DND-41 (cell line): ENCODE measurements around the gene ITGB5.

Experiments used
- ATAC-seq: fragments of 200-7000 bp; cut with Tn5 transposase; 3 replicates; pipeline ENCODE4 v1.9.1; 2021; ENCODE audit warnings: low read depth; ENCODE audit not compliant: insufficient read depth
- DNase-seq: peaks from one replicate; pipeline ENCODE4 v3.0.0-alpha.2; 2020
- H2AFZ ChIP-seq: 2 replicates; pipeline ENCODE4 v1.6.0; 2012; ENCODE audit warnings: low read depth, low read length
- H3K27ac ChIP-seq: 2 replicates; pipeline ENCODE4 v1.5.1; 2012; ENCODE audit warnings: low read length, inconsistent platforms
- H3K27me3 ChIP-seq: fragments of 200-600 bp; sonication (generic); 2 replicates; pipeline ENCODE4 v1.6.0; 2012; ENCODE audit warnings: low read length, mild to moderate bottlenecking, inconsistent platforms; ENCODE audit not compliant: insufficient read depth, poor library complexity
- H3K36me3 ChIP-seq: 2 replicates; pipeline ENCODE4 v1.5.1; 2012; ENCODE audit warnings: low read length, inconsistent platforms; ENCODE audit not compliant: insufficient read depth
- H3K4me1 ChIP-seq: 2 replicates; pipeline ENCODE4 v1.5.1; 2012; ENCODE audit warnings: mild to moderate bottlenecking, low read length; ENCODE audit not compliant: insufficient read depth
- H3K4me2 ChIP-seq: 2 replicates; pipeline ENCODE4 v1.6.0; 2012; ENCODE audit warnings: mild to moderate bottlenecking, moderate library complexity, low read length, inconsistent platforms; ENCODE audit not compliant: insufficient read depth
- H3K4me3 ChIP-seq, 2 experiments: fragments of 200-600 bp in 1 of 2; shearing (Covaris generic) in 1 of 2; 2 replicates each; pipeline ENCODE4 v1.5.1; 2012 to 2016; ENCODE audit warnings: inconsistent platforms in 2 of 2, low read length in 2 of 2, mild to moderate bottlenecking in 2 of 2, low read depth in 1 of 2, moderate library complexity in 1 of 2
- H3K79me2 ChIP-seq: 2 replicates; pipeline ENCODE4 v1.6.0; 2012; ENCODE audit warnings: low read length, inconsistent platforms; ENCODE audit not compliant: insufficient read depth
- H3K9ac ChIP-seq: 2 replicates; pipeline ENCODE4 v1.6.0; 2012; ENCODE audit warnings: low read depth, mild to moderate bottlenecking, inconsistent platforms, low read length, moderate library complexity
- H3K9me3 ChIP-seq: 2 replicates; pipeline ENCODE4 v1.5.1; 2012; ENCODE audit warnings: low read length, moderate library complexity, mild to moderate bottlenecking, inconsistent platforms; ENCODE audit not compliant: insufficient read depth, severe bottlenecking
- H4K20me1 ChIP-seq: 2 replicates; pipeline ENCODE4 v1.6.0; 2012; ENCODE audit warnings: low read length; ENCODE audit not compliant: insufficient read depth
- CTCF ChIP-seq: IDR thresholded peaks from 2 replicates; pipeline ENCODE4 v1.5.1; 2012; ENCODE audit warnings: borderline replicate concordance, low read length, moderate library complexity, mild to moderate bottlenecking; ENCODE audit not compliant: poor library complexity, severe bottlenecking; ENCODE audit errors: extremely low read depth
- EZH2 ChIP-seq: IDR thresholded peaks from 3 replicates; pipeline ENCODE4 v1.6.1; 2012; ENCODE audit warnings: borderline replicate concordance, low read depth, mild to moderate bottlenecking, moderate library complexity, low read length, inconsistent platforms; ENCODE audit not compliant: severe bottlenecking

Gene ITGB5

GRCh38 chr3:124763644-124764358, 123.4 kb downstream of the ITGB5 start:
- no peaks in the 10 kb centered on the region for H3K27me3 ChIP-seq
- TF ChIP-seq CTCF = no peak
- TF ChIP-seq EZH2 = no peak
- no peak for DNase-seq
- H3K9me3 ChIP-seq = no peaks in the 10 kb centered on the region
- H3K9ac ChIP-seq = no peak overlapping the region
- no peaks in the 10 kb centered on the region for H3K36me3 ChIP-seq
- no peak overlapping the region for H2AFZ ChIP-seq
- no peak overlapping the region for H3K27ac ChIP-seq
- no peak overlapping the region for H3K4me2 ChIP-seq
- ATAC-seq = no peak
- peaks cover 7% of the 10 kb centered on the region for H3K4me1 ChIP-seq
- H3K4me3 ChIP-seq = no peak overlapping the region
- H4K20me1 ChIP-seq = no peaks in the 10 kb centered on the region
- H3K79me2 ChIP-seq = no peaks in the 10 kb centered on the region

- H3K9ac ChIP-seq = no peak overlapping the region
- ATAC-seq = no peak
Observed at GRCh38 chr3:124763206-124763605, 124.0 kb downstream of the ITGB5 start.

GRCh38 chr3:124762661-124763011, 124.5 kb downstream of the ITGB5 start:
- H3K27me3 ChIP-seq = no peaks in the 10 kb centered on the region
- no peaks in the 10 kb centered on the region for H3K79me2 ChIP-seq
- H3K9me3 ChIP-seq = no peaks in the 10 kb centered on the region
- no peak overlapping the region for H3K9ac ChIP-seq
- no peak overlapping the region for H2AFZ ChIP-seq
- no peak for TF ChIP-seq CTCF
- no peak for TF ChIP-seq EZH2
- no peak overlapping the region for H3K27ac ChIP-seq
- H4K20me1 ChIP-seq = no peaks in the 10 kb centered on the region
- H3K4me1 ChIP-seq = peaks cover 7% of the 10 kb centered on the region
- no peaks in the 10 kb centered on the region for H3K36me3 ChIP-seq
- DNase-seq = no peak
- no peak overlapping the region for H3K4me3 ChIP-seq
- H3K4me2 ChIP-seq = no peak overlapping the region
- no peak for ATAC-seq

More at GRCh38 chr3:124763206-124763605, 124.0 kb downstream of the ITGB5 start:
- H3K36me3 ChIP-seq = no peaks in the 10 kb centered on the region
- TF ChIP-seq CTCF = no peak
- TF ChIP-seq EZH2 = no peak
- no peaks in the 10 kb centered on the region for H4K20me1 ChIP-seq
- no peaks in the 10 kb centered on the region for H3K79me2 ChIP-seq
- H2AFZ ChIP-seq = no peak overlapping the region
- H3K4me1 ChIP-seq = peaks cover 7% of the 10 kb centered on the region
- no peak overlapping the region for H3K4me2 ChIP-seq
- no peaks in the 10 kb centered on the region for H3K9me3 ChIP-seq
- no peak overlapping the region for H3K27ac ChIP-seq
- H3K4me3 ChIP-seq = no peak overlapping the region
- no peak for DNase-seq
- no peaks in the 10 kb centered on the region for H3K27me3 ChIP-seq
